K562 (cell line): ENCODE results near the gene DSP. TPM values are rescaled to one million over a fixed set of nuclear protein-coding genes. Genes with fewer than 3 reads are reported as not detected.
A peak's percentile ranks its signal among the peaks of the same experiment; 100 is the strongest.

ENCODE experiments used
- ATAC-seq: fragments of 200-7000 bp; cut with Tn5 transposase; 3 replicates; pipeline ENCODE4 v1.9.1; 2020; ENCODE audit warnings: moderate library complexity
- BruUV-seq: library from RNA; stranded (reverse); fragments of 400-500 nt; replicated peaks from 2 replicates; lab custom pipeline; 2021; lab: Mats Ljungman, UMichigan
- CTCF ChIA-PET: fragments of 300-600 bp; formaldehyde crosslinking; extraction: SDS; loops from one replicate; lab custom pipeline; 2021; ENCODE audit warnings: low intra/inter-chr PET ratio; lab: Yijun Ruan, JAX
- POLR2A ChIA-PET: fragments of 300-600, 350-650 bp; sonication (Branson Sonifier 250); formaldehyde crosslinking; extraction: SDS; loops from one replicate; lab custom pipeline; 2021; ENCODE audit warnings: antibody characterized with exemption, inconsistent platforms; lab: Yijun Ruan, JAX
- DNase-seq, 4 experiments: peaks; one replicate each; pipeline versions ENCODE4 v3.0.0 to v3.0.0-alpha.2; 2011 to 2018; ENCODE audit warnings: low spot score in 3 of 4, mixed read lengths in 3 of 4; ENCODE audit errors: extremely low read depth in 1 of 4
- FAIRE-seq: peaks from 2 replicates; lab custom pipeline; 2011; peaks lifted over from hg19 to GRCh38; lab: Jason Lieb, UNC
- H2AFZ ChIP-seq: 2 replicates; pipeline ENCODE4 v1.6.0; 2011; ENCODE audit warnings: low read depth, low read length, control low read depth, inconsistent platforms
- H3K27ac ChIP-seq: fragments of 200-600 bp; 3 replicates; pipeline ENCODE4 v1.8.0; 2011; ENCODE audit warnings: low read depth, mild to moderate bottlenecking, control low read depth, inconsistent platforms, low read length, moderate library complexity, mixed read lengths; ENCODE audit errors: extremely low read depth
- H3K27me3 ChIP-seq, 2 experiments: fragments of 300-600 bp in 1 of 2; 2 replicates in 1 of 2; 3 replicates in 1 of 2; pipeline versions ENCODE4 v1.6.0 to v1.8.0; 2011; ENCODE audit warnings: inconsistent platforms in 2 of 2, low read length in 2 of 2, mild to moderate bottlenecking in 1 of 2, mixed read lengths in 1 of 2, moderate library complexity in 1 of 2; ENCODE audit not compliant: control insufficient read depth in 2 of 2, insufficient read depth in 2 of 2
- H3K36me3 ChIP-seq: fragments of 300-600 bp; 3 replicates; pipeline ENCODE4 v1.8.0; 2011; ENCODE audit warnings: mild to moderate bottlenecking, low read length, inconsistent platforms; ENCODE audit not compliant: control insufficient read depth, insufficient read depth
- H3K4me1 ChIP-seq, 2 experiments: fragments of 200-600 bp in 1 of 2; replicated peaks in 1 of 2; 2 replicates in 1 of 2; 3 replicates in 1 of 2; pipeline versions ENCODE4 v1.5.1 to v1.8.0; 2011; ENCODE audit warnings: inconsistent platforms in 2 of 2, low read length in 2 of 2, mild to moderate bottlenecking in 1 of 2, mixed read lengths in 1 of 2, moderate library complexity in 1 of 2; ENCODE audit not compliant: control insufficient read depth in 2 of 2, insufficient read depth in 2 of 2
- H3K4me2 ChIP-seq: 2 replicates; pipeline ENCODE4 v1.6.1; 2011; ENCODE audit warnings: low read length, control low read depth, inconsistent platforms, mixed read lengths; ENCODE audit not compliant: insufficient read depth
- H3K4me3 ChIP-seq: fragments of 200-600 bp; sonication (generic), shearing (Covaris generic); 2 replicates; pipeline ENCODE4 v1.5.1; 2016; ENCODE audit warnings: control low read depth, inconsistent platforms
- H3K79me2 ChIP-seq: fragments of 200-600 bp; 3 replicates; pipeline ENCODE4 v1.8.0; 2011; ENCODE audit warnings: low read length, inconsistent platforms; ENCODE audit not compliant: control insufficient read depth, insufficient read depth
- H3K9ac ChIP-seq, 2 experiments: 2 replicates each; pipeline versions ENCODE4 v1.6.0 to v1.6.1; 2011; ENCODE audit warnings: low read depth in 2 of 2, low read length in 2 of 2, control low read depth in 1 of 2, inconsistent platforms in 1 of 2, mild to moderate bottlenecking in 1 of 2, mixed read lengths in 1 of 2; ENCODE audit not compliant: insufficient read depth in 1 of 2
- H3K9me1 ChIP-seq: one replicate; pipeline ENCODE4 v1.6.0; 2011; ENCODE audit warnings: inconsistent platforms, mild to moderate bottlenecking, low read length, moderate library complexity; ENCODE audit not compliant: control insufficient read depth, insufficient read depth
- H3K9me3 ChIP-seq: replicated peaks from 2 replicates; pipeline ENCODE4 v1.5.1; 2011; ENCODE audit warnings: low read depth, low read length, inconsistent platforms; ENCODE audit not compliant: control insufficient read depth, insufficient read depth
- H4K20me1 ChIP-seq: replicated peaks from 2 replicates; pipeline ENCODE4 v1.6.1; 2011; ENCODE audit warnings: low read length, inconsistent platforms, mixed read lengths; ENCODE audit not compliant: control insufficient read depth, insufficient read depth
- CHD4 ChIP-seq: fragments of 200-600 bp; sonication (generic); IDR thresholded peaks from 3 replicates; pipeline ENCODE4 v1.6.1; 2012; ENCODE audit warnings: low read depth, mild to moderate bottlenecking, mixed read lengths, low read length, inconsistent platforms; ENCODE audit not compliant: insufficient read depth, insufficient replicate concordance, poor library complexity, severe bottlenecking
- EHMT2 ChIP-seq: fragments of 450-650 bp; IDR thresholded peaks from 2 replicates; pipeline ENCODE4 v1.6.1; 2018; ENCODE audit warnings: antibody characterized with exemption
- RBM39 ChIP-seq: fragments of 200-400 bp; formaldehyde crosslinking; optimal IDR thresholded peaks from 2 replicates; pipeline ENCODE3; 2018; ENCODE audit warnings: low read depth, low read length
- TAF9B ChIP-seq: fragments of 450-650 bp; IDR thresholded peaks from 2 replicates; pipeline ENCODE4 v1.6.1; 2018; ENCODE audit warnings: mild to moderate bottlenecking; ENCODE audit not compliant: partially characterized antibody
- TBP ChIP-seq: optimal IDR thresholded peaks from 2 replicates; pipeline ENCODE3; 2011; ENCODE audit warnings: low read depth, low read length, improper control_type of control experiment
- ZBED1 ChIP-seq: IDR thresholded peaks from 2 replicates; pipeline ENCODE4 v1.6.1; 2014
- ZFP36 ChIP-seq: fragments of 150-350 bp; IDR thresholded peaks from 2 replicates; pipeline ENCODE4 v1.6.1; 2018; ENCODE audit warnings: low read length, low read depth; ENCODE audit not compliant: partially characterized antibody
- ZNF699 ChIP-seq: fragments of 250-450 bp; sonication (Bioruptor Pico); IDR thresholded peaks from 2 replicates; pipeline ENCODE4 v1.8.0; 2021; ENCODE audit warnings: mild to moderate bottlenecking, moderate library complexity; ENCODE audit not compliant: insufficient replicate concordance
- WGBS: fragments of 100-300 bp; shearing (Covaris generic); methylation state at CpG from one replicate; pipeline ENCODE4 v1.1.6; 2016; ENCODE audit warnings: low coverage, mixed read lengths; ENCODE audit not compliant: insufficient coverage; ENCODE audit errors: missing lambda C conversion rate; 5-methylcytosine and 5-hydroxymethylcytosine counted together
- in situ Hi-C: fragments of 300-500 bp; cut with MboI; formaldehyde crosslinking; loops from 4 replicates; pipeline ENCODE4 v1.15.0; 2018; ENCODE audit warnings: inconsistent platforms, mixed read lengths
- intact Hi-C: fragments of 100-400 bp; cut with micrococcal nuclease; formaldehyde crosslinking; loops from 2 replicates; pipeline ENCODE4 v1.14.2; 2022
- polyA plus RNA-seq, 8 experiments: library from polyadenylated mRNA; depleted of rRNA in 4 of 8; stranded (reverse) in 5 of 8; unstranded in 3 of 8; fragments of >200 nt; fragmentation: Nextera tagmentation in 2 of 8; fragmentation: Illumina TruSeq in 1 of 8; extraction: Ambion mirVana in 2 of 8; extraction: Trizol in 1 of 8; gene quantifications; 2 replicates each; pipeline versions ENCODE4 v1.2.1 to v1.2.3, GENCODE V29; 2011 to 2014; ENCODE audit warnings: inconsistent platforms in 1 of 8, missing spikeins in 1 of 8
- total RNA-seq, 7 experiments: library from RNA; depleted of rRNA in 6 of 7; stranded (reverse); fragments of >200 nt in 6 of 7; fragmentation: Illumina TruSeq in 2 of 7; extraction: Trizol in 2 of 7; gene quantifications; 2 replicates each; pipeline versions ENCODE4 v1.2.1 to v1.2.3, GENCODE V29; 2011 to 2021; ENCODE audit warnings: low replicate concordance in 1 of 7
- TF ChIP-seq, protein P1 (sequence below): fragments of 450-650 bp; formaldehyde crosslinking; IDR thresholded peaks from 2 replicates; pipeline ENCODE4 v1.4.0; 2020; ENCODE audit warnings: mild to moderate bottlenecking, moderate library complexity

The DSP gene
- total and polyA plus RNA-seq, 9 of the 15 experiments (the other 6 are each of a cell fraction or from before 2014, with no cell fraction given) = under 0.01 to 0.24 (median 0.03) TPM; not detected in 2

DNA sequence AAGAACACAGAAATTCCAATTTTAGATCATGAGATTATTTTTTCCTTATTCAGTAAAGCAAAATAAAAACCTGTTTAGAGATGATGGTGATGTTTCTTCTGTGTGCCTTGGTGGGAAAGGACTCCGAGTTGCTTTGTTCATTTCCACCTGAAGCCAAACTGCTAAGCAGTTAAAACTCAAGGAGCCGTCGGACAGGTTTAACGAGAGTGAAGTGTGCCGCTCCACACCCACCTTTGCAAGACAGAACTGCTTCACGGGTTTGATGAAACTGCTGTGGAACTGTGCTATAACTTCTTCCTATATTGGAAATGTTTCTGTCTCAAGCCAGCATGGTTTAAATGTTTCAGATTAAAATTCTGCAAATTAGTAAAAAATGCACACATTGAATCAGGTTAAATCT is 9.2 kb upstream of the DSP start (continued):
- no peak for TF ChIP-seq RBM39
- TF ChIP-seq EHMT2 = no peak
- TF ChIP-seq, protein P1, sequence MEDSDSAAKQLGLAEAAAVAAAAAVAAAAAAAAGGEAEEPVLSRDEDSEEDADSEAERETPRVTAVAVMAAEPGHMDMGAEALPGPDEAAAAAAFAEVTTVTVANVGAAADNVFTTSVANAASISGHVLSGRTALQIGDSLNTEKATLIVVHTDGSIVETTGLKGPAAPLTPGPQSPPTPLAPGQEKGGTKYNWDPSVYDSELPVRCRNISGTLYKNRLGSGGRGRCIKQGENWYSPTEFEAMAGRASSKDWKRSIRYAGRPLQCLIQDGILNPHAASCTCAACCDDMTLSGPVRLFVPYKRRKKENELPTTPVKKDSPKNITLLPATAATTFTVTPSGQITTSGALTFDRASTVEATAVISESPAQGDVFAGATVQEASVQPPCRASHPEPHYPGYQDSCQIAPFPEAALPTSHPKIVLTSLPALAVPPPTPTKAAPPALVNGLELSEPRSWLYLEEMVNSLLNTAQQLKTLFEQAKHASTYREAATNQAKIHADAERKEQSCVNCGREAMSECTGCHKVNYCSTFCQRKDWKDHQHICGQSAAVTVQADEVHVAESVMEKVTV = no peak
- no peak for TF ChIP-seq ZBED1
- TF ChIP-seq CHD4 = no peak
- no peak for TF ChIP-seq ZNF699 (CRISPR knock-in tag)
- no peak for TF ChIP-seq TAF9B

DNA sequence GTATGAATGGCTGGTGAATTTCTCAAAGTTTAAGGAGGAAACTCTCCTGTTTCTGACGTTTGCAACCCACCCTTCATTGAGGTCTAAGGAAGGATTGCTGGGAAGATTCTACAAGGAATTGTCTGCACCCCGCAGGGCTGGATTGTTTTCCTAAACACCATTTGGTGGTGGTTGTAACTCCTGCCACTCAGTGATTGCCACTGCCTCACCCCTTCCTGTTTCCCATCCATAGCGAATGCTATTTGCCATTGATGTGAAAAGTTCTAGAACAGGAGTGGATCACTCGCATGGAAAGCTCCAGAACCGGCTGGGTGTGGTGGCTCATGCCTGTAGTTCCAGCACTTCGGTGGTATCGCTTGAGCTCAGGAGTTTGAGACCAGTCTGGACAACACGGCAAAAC is 8.7 kb upstream of the DSP start:
- Histone ChIP-seq H3K27me3 (peaks cover 30 to 45% of the 10 kb centered on the region in 2 experiments), H4K20me1 (0 out of 2 replicates have a peak, but pooled peaks cover 3% of the 10 kb centered on the region), H3K36me3 (no peaks in the 10 kb centered on the region), H3K9me3 (no peaks in the 10 kb centered on the region), H2AFZ (no peak overlapping the region), H3K4me3 (no peak overlapping the region), H3K27ac (no peak overlapping the region), H3K9ac (no peak overlapping the region), H3K9me1 (no peaks in the 10 kb centered on the region), H3K4me1 (no peaks in the 10 kb centered on the region), H3K4me2 (no peak overlapping the region), H3K79me2 (no peaks in the 10 kb centered on the region)
- ChIA-PET POLR2A (no interaction called here), CTCF (no interaction called here)
- no TSS peak for BruUV-seq
- ATAC-seq (no peak), DNase-seq (no peak), FAIRE-seq (no peak)
- intact Hi-C loops = no loop called here
- in situ Hi-C loops = no loop called here
- TF ChIP-seq TBP (no peak), ZFP36 (peak; percentile 11)
- WGBS = 2% methylated on average over 8 of the region's 8 CpGs
